ENCODE measurements around the gene ZNF273. TPM values are rescaled to one million over a fixed set of nuclear protein-coding genes. Genes with fewer than 3 reads are reported as not detected.

ZNF273 gene
- total RNA-seq, 2 experiments from 2014 or later, result 22.8 to 23.7 TPM

DNA sequence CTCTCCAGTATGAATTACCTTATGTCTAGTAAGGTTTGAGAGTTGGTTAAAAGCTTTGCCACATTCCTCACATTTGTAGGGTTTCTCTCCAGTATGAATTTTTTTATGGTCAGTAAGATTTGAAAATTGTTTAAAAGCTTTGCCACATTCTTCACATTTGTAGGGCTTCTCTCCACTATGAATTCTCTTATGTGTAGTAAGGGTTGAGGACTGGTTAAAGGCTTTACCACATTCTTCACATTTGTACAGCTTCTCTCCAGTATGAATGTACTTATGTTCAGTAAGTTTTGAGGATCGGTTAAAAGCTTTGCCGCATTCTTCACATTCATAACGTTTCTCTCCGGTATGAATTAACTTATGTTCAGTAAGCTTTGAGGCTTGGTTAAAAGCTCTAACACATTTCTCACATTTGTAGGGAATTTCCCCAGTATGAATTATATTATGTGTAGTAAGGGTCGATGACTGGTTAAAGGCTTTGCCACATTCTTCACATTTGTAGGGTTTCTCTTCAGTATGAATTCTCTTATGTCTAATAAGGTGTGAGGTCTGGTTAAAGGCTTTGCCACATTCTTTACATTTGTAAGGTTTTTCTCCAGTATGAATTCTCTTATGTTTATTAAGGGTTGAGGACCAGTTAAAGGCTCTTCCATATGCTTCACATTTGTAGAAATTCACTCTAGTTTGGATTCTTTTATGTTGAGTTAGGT is 75.6 kb downstream of the ZNF273 start:
- no peak overlapping the region for H3K27ac ChIP-seq (ENCODE audit: low read depth, low read length, poor library complexity, severe bottlenecking)
- no peaks in the 10 kb centered on the region for H3K9me2 ChIP-seq (ENCODE audit: insufficient read depth, low read length)
- intact Hi-C loops (cut with micrococcal nuclease; ENCODE audit: unreplicated experiment), result no loop called here
- no peaks in the 10 kb centered on the region for H4K20me1 ChIP-seq (ENCODE audit: insufficient read depth, low read length)
- TSS peak; percentile 26 for BruUV-seq (replicated peaks)
- DNase-seq (ENCODE audit: low spot score), result no peak
- no peak overlapping the region for H3K4me2 ChIP-seq (ENCODE audit: low read length)
- ChIA-PET CTCF (ENCODE audit: unreplicated experiment) (no interaction called here), POLR2A (no interaction called here)
- no peaks in the 10 kb centered on the region for H3K79me2 ChIP-seq (ENCODE audit: insufficient read depth, low read depth, low read length)
- peaks cover 55% of the 10 kb centered on the region for H3K36me3 ChIP-seq (ENCODE audit: insufficient read depth, low read length)
- no peaks in the 10 kb centered on the region for H3K4me1 ChIP-seq (ENCODE audit: insufficient read depth, low read length, poor library complexity, severe bottlenecking)
- H2AFZ ChIP-seq (ENCODE audit: low read length), result no peak overlapping the region
- peaks cover 80% of the 10 kb centered on the region for H3K9me3 ChIP-seq (ENCODE audit: low read length)
- TF ChIP-seq, protein P1, sequence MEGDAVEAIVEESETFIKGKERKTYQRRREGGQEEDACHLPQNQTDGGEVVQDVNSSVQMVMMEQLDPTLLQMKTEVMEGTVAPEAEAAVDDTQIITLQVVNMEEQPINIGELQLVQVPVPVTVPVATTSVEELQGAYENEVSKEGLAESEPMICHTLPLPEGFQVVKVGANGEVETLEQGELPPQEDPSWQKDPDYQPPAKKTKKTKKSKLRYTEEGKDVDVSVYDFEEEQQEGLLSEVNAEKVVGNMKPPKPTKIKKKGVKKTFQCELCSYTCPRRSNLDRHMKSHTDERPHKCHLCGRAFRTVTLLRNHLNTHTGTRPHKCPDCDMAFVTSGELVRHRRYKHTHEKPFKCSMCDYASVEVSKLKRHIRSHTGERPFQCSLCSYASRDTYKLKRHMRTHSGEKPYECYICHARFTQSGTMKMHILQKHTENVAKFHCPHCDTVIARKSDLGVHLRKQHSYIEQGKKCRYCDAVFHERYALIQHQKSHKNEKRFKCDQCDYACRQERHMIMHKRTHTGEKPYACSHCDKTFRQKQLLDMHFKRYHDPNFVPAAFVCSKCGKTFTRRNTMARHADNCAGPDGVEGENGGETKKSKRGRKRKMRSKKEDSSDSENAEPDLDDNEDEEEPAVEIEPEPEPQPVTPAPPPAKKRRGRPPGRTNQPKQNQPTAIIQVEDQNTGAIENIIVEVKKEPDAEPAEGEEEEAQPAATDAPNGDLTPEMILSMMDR (conservative IDR thresholded peaks at IDR 0.05; ENCODE audit: low read length), result no peak
- TF ChIP-seq EZH2phosphoT487 (IDR thresholded peaks at IDR 0.05; ENCODE audit: borderline replicate concordance, low read depth, low read length), result no peak
- no peak overlapping the region for H3K4me3 ChIP-seq (ENCODE audit: low read depth, low read length, poor library complexity, severe bottlenecking)

Other genes with a start within 250 kb of the ZNF273 start
- 63.3 and 68.9 TPM in 2 replicates for gene ZNF107, start 237.1 kb upstream of the ZNF273 start, total RNA-seq (2014; rRNA removed; shearing (Covaris generic))
- 92.2 and 97.0 TPM in 2 replicates for gene ZNF107, start 237.1 kb upstream of the ZNF273 start, total RNA-seq (2022)
- 24.4 and 25.6 TPM in 2 replicates for gene ZNF138, start 108.8 kb upstream of the ZNF273 start, total RNA-seq (2014; rRNA removed; shearing (Covaris generic))
- gene ZNF138, start 108.8 kb upstream of the ZNF273 start, total RNA-seq (2022), result 23.5 and 27.8 TPM in 2 replicates
- 15.4 and 19.5 TPM in 2 replicates for gene ZNF117, start 87.8 kb downstream of the ZNF273 start, total RNA-seq (2014; rRNA removed; shearing (Covaris generic))
- gene ZNF117, start 87.8 kb downstream of the ZNF273 start, total RNA-seq (2022), result 29.2 and 32.8 TPM in 2 replicates
- 24.6 and 34.4 TPM in 2 replicates for gene ERV3-1, start 103.4 kb downstream of the ZNF273 start, total RNA-seq (2014; rRNA removed; shearing (Covaris generic))
- gene ERV3-1, start 103.4 kb downstream of the ZNF273 start, total RNA-seq (2022), result 54.3 and 55.5 TPM in 2 replicates

Measured in OCI-LY7 (cell line).